Lung (tissue), 12 donors: Measurements from ENCODE around the gene CCDC148. TPM values are rescaled to one million over a fixed set of nuclear protein-coding genes. Genes with fewer than 3 reads are reported as not detected.

ENCODE experiments used
- ATAC-seq: fragments of 200-7000 bp; cut with Tn5 transposase; one replicate; pipeline ENCODE4 v1.9.1; 2020; ENCODE audit warnings: moderate number of reproducible peaks; ENCODE audit not compliant: insufficient read depth, low FRiP score
- DNase-seq, 3 donors: peaks; one replicate each; pipeline ENCODE4 v3.0.0-alpha.2; 2013 to 2017
- H3K27ac ChIP-seq, 2 donors: one replicate each; pipeline ENCODE4 v1.5.1; 2013; ENCODE audit warnings: mild to moderate bottlenecking in 2 of 2, moderate library complexity in 2 of 2, control low read depth in 1 of 2, inconsistent platforms in 1 of 2, low read depth in 1 of 2, low read length in 1 of 2
- H3K27me3 ChIP-seq, 3 donors: one replicate each; pipeline ENCODE4 v1.5.1; 2013; ENCODE audit warnings: low read length in 2 of 3; ENCODE audit not compliant: control insufficient read depth in 3 of 3, insufficient read depth in 3 of 3
- H3K36me3 ChIP-seq, 4 donors: one replicate each; pipeline ENCODE4 v1.5.1; 2013; ENCODE audit warnings: low read length in 4 of 4, mild to moderate bottlenecking in 1 of 4, moderate library complexity in 1 of 4; ENCODE audit not compliant: control insufficient read depth in 4 of 4, insufficient read depth in 4 of 4
- H3K4me1 ChIP-seq, 5 donors: one replicate each; pipeline ENCODE4 v1.5.1; 2013; ENCODE audit warnings: low read length in 5 of 5, mild to moderate bottlenecking in 2 of 5, moderate library complexity in 1 of 5; ENCODE audit not compliant: control insufficient read depth in 5 of 5, insufficient read depth in 5 of 5
- H3K4me3 ChIP-seq: one replicate; pipeline ENCODE4 v1.5.1; 2013; ENCODE audit warnings: mild to moderate bottlenecking, control low read depth, moderate library complexity
- H3K9ac ChIP-seq, 2 donors: one replicate each; pipeline ENCODE4 v1.5.1; 2013; ENCODE audit warnings: low read length in 2 of 2, control low read depth in 1 of 2; ENCODE audit not compliant: insufficient read depth in 1 of 2
- H3K9me3 ChIP-seq, 4 donors: one replicate each; pipeline ENCODE4 v1.5.1; 2013; ENCODE audit warnings: low read length in 3 of 4, mild to moderate bottlenecking in 1 of 4, moderate library complexity in 1 of 4; ENCODE audit not compliant: control insufficient read depth in 4 of 4, insufficient read depth in 3 of 4
- WGBS, 2 donors: extraction: QIAGEN DNeasy Blood & Tissue Kit; methylation state at CpG; one replicate each; pipeline ENCODE4 v1.1.7; 2013; 5-methylcytosine and 5-hydroxymethylcytosine counted together
- polyA plus RNA-seq, 2 donors: library from polyadenylated mRNA; stranded (reverse); fragments of 200-250 nt; gene quantifications; one replicate each; pipeline ENCODE4 v1.2.1, GENCODE V29; 2013
- total RNA-seq, 2 donors: library from RNA; depleted of rRNA in 1 of 2; stranded (reverse); fragments of >200 nt in 1 of 2; gene quantifications; one replicate each; pipeline ENCODE4 v1.2.1, GENCODE V29; 2014 to 2021
- TF ChIP-seq, protein P1 (sequence below): IDR thresholded peaks from 2 replicates; pipeline ENCODE4 v1.5.1; 2012; ENCODE audit warnings: mild to moderate bottlenecking; ENCODE audit errors: control extremely low read depth, extremely low read depth
- donor health status: control.
- donor health status: control.
- donor health status: Bipolar disorder and iron deficiency.
- donor health status: healthy.
- donor health status: DM: yes; HTN: yes; CAD: no.

Gene CCDC148
- total and polyA plus RNA-seq, 4 donors = 0.61 to 8.6 (median 2.5) TPM

DNA sequence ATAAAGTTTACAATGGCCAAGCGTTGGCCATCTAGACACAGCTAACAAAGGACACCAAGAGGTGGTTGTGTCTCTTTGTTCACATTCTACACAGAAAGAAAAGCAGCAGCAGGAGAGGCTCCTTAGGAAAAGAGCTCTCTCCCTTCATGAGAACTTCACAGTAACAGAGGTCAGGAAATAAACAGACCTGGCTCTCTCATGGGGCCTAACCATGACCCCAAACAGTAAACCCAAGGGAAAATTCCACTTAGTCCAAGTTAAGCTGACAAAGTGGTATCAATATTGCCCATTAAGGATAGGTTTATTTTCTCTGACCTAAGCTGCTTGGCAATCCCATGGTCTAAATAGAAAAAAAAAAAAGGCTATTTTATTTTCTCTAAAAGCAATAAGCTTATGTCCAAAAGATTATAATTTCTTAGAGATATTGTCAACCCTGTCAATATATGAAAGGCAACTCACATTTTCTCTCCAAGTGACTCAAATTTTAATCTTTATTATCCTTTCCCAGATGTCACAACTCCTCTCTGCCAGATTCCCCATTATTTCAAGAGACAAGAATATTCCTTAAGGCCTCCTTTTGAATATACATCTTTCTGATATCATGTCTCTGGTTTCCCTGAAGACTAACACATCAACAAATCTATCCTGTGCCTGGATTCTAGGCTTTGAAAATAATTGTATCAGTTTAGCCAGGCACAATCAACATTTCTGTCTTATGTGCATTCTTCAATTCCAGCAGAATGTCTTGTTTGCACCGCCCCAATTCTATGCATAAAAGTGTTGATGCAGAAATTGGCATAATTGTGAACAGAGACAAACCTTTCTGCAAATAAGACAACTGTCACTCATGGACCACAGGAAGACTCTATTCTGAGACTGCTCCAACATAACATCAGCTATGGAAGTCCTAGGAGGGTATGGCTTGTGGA, 263.8 kb downstream of the CCDC148 start:
- TF ChIP-seq, protein P1, sequence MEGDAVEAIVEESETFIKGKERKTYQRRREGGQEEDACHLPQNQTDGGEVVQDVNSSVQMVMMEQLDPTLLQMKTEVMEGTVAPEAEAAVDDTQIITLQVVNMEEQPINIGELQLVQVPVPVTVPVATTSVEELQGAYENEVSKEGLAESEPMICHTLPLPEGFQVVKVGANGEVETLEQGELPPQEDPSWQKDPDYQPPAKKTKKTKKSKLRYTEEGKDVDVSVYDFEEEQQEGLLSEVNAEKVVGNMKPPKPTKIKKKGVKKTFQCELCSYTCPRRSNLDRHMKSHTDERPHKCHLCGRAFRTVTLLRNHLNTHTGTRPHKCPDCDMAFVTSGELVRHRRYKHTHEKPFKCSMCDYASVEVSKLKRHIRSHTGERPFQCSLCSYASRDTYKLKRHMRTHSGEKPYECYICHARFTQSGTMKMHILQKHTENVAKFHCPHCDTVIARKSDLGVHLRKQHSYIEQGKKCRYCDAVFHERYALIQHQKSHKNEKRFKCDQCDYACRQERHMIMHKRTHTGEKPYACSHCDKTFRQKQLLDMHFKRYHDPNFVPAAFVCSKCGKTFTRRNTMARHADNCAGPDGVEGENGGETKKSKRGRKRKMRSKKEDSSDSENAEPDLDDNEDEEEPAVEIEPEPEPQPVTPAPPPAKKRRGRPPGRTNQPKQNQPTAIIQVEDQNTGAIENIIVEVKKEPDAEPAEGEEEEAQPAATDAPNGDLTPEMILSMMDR = no peak
- H3K36me3 ChIP-seq = no peaks in the 10 kb centered on the region
- no peak overlapping the region for H3K9ac ChIP-seq
- no peak for DNase-seq
- no peaks in the 10 kb centered on the region for H3K27me3 ChIP-seq
- ATAC-seq = no peak
- no peak overlapping the region for H3K27ac ChIP-seq
- H3K9me3 ChIP-seq = no peaks in the 10 kb centered on the region
- WGBS, 2 donors = 87 to 95% methylated on average over 2 of the region's 2 CpGs
- no peak overlapping the region for H3K4me3 ChIP-seq
- peaks cover 0 to 41% (median 9%) of the 10 kb centered on the region in 5 donors for H3K4me1 ChIP-seq

DNA sequence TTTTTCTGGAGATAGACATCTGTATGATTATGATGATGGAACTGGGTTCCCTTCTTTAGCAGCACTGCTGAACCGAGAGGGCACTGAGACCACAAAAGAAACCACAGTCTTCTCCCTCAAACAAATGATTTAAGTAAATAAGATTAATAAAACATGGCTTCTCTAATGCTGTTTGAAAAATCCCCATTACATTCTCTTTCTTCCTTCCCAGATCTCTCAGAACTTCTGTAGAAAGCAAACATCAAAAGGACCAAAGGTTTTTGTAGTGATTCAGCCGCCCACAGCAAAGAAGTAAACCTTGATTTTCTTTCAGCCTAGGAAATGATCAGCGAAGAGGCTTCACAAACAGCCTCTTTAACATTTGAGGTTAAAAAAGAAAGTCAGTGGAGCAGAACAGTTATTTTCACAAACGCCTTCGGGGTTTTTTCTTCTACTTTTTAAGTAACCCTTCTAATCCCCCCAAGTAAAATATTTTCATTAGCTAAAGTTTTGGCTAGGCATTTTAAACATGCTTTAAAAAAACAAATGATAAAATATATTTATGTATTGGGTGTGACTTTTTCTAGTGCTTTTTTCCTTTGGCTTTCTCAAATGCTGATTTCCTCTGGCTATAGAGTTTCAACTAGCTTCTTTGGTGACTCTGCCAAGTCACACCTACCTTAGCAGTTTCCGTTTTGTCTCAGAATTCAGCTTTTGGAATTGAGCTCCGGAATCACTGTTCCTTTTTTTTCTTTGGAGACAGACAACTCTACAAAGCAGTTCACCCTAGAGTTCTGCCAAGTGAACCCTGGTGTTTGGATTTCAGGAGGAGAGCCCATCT, 265.3 kb downstream of the CCDC148 start:
- peak; percentile 68 to 95 (median 93) for DNase-seq
- Histone ChIP-seq H3K9ac (peak overlapping the region; percentile 4 to 84), H3K9me3 (no peaks in the 10 kb centered on the region), H3K4me1 (peaks cover 0 to 41% (median 9%) of the 10 kb centered on the region in 5 donors), H3K27me3 (no peaks in the 10 kb centered on the region), H3K4me3 (no peak overlapping the region), H3K36me3 (no peaks in the 10 kb centered on the region), H3K27ac (no peak overlapping the region)
- ATAC-seq = no peak
- WGBS, 2 donors = 21 to 54% methylated on average over 7 of the region's 7 CpGs
- TF ChIP-seq, protein P1 = no peak

DNA sequence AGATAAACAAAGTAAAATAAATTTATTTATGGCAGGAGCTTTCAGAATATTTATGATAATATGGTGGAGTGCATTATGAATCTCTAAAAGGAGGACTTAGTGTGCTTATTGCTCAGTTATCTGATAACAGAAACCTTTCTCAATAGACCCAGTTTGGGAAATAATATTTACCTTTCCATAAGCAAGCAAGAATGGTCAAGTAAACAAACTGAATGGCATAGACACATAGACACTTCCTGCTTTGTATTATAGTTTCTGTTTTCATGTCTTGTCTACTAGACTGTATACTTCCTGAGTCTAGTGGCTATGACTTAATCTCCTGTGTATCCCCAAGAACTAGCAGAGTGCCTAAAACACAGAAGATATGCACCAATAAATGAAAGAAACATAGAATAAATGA, 267.0 kb downstream of the CCDC148 start:
- Histone ChIP-seq H3K27ac (no peak overlapping the region), H3K4me1 (peaks cover 0 to 50% (median 13%) of the 10 kb centered on the region in 5 donors), H3K27me3 (no peaks in the 10 kb centered on the region), H3K4me3 (no peak overlapping the region), H3K36me3 (no peaks in the 10 kb centered on the region), H3K9ac (no peak overlapping the region), H3K9me3 (no peaks in the 10 kb centered on the region)
- no peak for DNase-seq
- TF ChIP-seq, protein P1 = no peak
- no peak for ATAC-seq
